HG02623 (cell line): ENCODE results near the gene PCF11.
"Not testable (repeated sequence)": the region's sequence is repeated elsewhere in the genome, so short reads cannot be mapped to it uniquely, and the experiment has no call there.

ENCODE experiments used
- ATAC-seq: cut with Tn5 transposase; IDR thresholded peaks from one replicate; pipeline ENCODE4 v1.9.1; 2021; ENCODE audit warnings: moderate library complexity; ENCODE audit not compliant: unreplicated experiment

The PCF11 gene

DNA sequence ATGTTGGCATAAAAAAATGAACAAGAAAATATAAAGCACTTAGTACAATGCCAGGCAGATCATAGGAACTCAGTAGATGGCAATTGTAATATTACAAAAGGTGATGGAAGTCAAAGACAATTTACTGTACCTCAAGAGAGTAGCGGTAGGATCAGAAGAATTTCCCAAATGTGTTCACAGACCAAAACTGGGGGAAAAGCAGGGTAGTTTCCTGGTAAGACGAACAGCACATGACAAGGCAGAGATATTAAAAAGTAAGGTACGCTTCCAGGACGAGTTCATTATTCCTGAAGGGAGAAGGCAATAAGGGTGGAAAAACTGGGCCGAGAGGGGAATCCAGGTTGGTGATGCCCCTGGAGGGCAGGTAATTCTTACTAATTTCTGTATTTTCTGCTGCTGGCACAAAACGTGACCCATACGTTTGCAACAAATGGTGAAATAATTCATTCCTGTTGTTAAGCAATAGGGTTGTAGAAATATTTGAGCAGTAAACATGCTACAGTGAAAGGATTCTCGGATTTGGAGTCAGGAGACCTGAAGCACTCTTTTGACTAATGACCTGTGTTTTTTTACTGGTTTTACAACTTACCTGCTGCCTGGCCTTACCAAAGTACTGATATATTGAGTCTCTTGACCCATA, 35.8 kb downstream of the PCF11 start:
- ATAC-seq, result no peak

DNA sequence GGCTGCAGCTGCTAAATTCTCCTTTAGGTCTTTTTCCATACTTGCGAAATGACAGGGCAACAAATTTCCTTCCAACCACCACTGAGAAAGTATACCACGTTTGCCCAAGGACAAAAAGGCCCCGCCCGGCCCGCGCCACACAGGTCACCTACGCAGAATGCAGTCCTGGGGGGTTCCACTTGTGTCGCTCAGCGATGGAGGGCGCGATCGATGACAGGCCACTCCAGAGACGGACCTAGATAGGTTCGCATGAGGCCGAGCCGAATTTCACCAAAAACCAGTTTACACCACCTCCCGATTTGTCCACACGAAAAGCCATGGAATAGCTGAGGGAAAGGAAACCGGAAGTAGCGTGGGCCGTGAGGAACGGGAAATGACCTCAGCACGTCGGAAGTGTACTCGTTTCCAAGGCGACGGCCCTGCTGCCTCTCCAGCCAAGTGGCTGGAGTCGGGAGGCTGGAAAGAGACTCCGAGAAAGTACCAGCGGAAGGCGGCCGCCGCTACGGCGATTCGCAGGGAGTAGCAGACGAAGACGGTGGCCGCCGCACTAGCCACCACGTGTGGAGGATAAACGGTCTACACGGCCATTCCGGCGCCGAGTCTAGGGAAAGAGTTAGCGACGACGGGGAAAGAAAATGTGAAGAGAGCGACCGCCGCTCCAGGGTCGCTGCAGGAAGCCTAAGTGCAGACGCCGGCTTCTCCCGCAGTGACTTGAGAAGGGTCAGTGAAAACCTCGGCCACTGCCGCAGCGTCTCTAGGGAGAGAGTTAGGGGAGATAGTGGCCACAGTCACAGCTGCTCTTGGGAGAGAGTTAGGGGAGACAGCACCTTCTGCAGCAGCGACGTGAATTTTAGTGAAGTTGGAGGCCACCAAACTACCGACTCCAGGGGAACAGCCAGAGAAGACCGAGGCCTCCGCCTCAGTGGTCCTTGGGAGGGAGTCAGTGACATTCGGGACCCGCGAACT, 36.7 kb downstream of the PCF11 start, which contains the start of gene ANKRD42:
ANKRD42 (plus strand) TSS at position 398 of the 966 bp plus-strand sequence. CDS start 959 bp downstream, outside the sequence.
- ATAC-seq, result peak; percentile 90

- ATAC-seq, result peak; percentile 49
Observed at GRCh38 chr11:83194281-83195142, 37.6 kb downstream of the PCF11 start.

DNA sequence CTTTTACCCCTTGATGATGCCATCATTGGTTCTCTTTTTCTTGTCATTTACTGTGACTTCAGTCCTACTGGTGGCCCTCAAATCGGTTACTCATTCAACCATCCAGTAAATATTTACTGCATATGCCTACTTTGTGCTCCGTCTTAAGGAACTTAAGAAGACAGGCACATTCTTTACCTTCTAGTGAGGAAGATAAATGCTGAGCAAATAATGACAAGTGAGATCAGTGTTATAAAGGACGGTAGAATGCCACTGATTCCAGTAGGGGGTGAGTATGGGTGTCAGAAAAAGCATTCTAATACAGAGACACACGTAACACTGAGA, 38.2 kb downstream of the PCF11 start:
- no peak for ATAC-seq

DNA sequence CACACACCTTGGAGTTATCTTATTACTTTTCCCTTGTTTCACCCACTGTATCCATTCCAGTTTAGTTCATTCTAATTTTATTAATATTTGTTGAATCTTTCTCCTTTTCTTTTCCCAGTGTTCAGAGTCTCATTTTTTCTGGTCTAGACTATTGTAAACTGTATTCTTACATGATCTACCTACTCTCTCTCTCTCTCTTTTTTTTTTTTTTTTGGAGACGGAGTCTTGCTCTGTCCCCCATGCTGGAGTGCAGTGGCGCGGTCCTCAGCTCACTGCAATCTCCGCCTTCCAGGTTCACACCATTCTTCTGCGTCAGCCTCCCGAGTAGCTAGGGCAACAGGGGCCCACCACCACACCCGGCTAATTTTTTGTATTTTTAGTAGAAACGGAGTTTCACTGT, 38.7 kb downstream of the PCF11 start:
- ATAC-seq, result no peak

DNA sequence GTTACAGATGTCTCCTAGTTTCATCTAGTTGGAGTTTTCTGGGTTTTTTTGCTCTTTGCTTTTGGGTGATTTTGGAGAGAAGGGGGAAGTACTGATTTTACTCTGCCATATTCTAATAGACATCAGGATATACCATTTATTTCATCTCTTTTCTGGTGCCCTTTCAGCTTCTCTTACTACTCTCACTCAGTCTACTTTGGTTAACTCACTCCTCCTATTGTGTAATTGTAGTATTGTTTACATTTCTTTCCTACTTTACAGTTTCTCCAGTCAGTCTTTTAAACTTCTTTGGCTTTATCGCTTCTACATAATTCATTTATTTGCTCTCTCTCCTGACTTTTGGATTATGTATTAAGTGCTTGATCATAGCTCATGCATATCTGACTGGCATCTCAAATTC, 43.1 kb downstream of the PCF11 start:
- ATAC-seq, result no peak

DNA sequence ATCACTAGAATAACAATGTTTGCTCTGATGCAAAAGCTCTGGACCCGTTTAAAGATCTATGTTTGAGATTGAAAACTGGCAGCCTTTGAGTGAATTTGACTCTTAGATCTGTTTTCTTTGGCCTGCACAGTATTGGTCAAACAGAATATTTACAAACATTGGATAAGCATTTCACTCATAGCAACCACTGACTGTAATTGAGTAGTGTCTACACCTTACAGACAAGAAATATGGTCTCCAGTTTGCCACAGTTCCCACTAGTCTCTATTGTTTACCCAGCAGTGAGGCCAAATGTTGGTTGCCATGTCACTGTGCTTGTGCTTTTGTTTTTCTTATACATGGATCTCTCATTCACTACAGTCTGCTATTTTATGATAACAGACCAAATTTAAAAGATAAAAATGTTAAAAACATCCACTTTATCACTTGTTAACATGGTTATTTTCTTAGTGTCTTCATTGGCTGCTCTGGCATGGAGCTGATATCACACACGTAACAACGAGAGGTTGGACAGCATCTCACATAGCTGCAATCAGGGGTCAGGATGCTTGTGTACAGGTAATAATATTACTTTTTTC, 48.8 kb downstream of the PCF11 start:
- no peak for ATAC-seq

DNA sequence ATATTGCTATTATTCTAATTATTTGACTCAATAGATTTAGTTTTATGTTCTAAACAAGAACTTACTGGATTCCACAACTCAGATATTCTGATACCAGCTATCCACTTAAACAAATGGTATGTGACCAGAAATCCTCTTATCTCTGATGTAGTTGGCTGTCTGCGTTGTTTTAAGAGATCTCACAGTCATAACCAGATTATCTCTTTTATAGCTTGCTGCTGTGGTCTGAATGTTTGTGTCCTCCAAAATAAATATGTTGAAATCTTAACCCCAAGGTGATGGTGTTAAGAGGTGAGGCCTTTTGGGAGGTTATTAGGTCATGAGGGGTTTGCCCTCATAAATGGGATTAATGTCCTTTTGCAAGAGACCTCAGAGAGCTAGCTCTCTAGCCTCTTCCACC, 49.3 kb downstream of the PCF11 start:
- ATAC-seq, result no peak

- ATAC-seq, result not testable (repeated sequence)
Observed at GRCh38 chr11:83206771-83207382, 49.9 kb downstream of the PCF11 start.

- ATAC-seq, result no peak
Observed at GRCh38 chr11:83219095-83219494, 62.2 kb downstream of the PCF11 start.

GRCh38 chr11:83220260-83220659, 63.3 kb downstream of the PCF11 start:
- no peak for ATAC-seq

- no peak for ATAC-seq
Observed at GRCh38 chr11:83221694-83222093, 64.8 kb downstream of the PCF11 start.

DNA sequence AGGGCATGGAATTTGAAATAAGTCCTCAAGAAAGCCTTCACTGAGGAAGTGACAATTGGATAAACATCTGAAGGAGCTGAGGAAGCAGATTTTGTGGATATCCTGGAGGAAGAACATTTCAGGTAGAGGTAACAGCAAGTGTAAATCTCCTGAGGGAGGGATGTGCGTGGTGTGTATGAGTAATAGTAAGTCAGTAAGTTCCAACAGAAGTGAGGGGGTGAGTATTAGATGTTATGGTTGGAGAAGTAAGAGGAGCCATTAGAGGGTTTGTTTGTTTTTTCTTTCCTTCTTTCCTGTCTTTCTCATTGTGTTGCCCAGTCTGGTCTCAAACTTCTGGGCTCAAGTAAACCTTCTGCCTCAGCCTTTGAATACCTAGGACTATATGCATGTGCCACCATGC, 65.6 kb downstream of the PCF11 start:
- no peak for ATAC-seq

GRCh38 chr11:83223457-83223856, 66.5 kb downstream of the PCF11 start:
- no peak for ATAC-seq

DNA sequence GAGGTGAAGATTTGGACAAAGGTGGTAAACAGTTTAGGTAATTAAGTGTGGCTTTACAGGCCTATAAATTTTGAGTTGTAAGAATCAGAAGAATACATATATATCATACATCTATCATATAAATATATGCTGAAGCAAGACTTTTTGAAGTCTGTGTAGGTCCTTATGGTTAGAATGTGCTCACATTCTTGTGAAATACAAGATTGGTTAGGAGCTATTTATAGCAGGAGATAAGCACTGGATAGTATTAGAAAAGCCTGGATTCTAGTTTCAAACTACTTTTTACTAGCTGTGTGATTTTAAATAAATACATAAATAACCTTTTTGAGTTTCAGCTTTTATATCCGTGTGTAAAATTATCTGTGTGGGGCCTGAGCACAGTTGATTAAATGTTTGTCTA, 78.9 kb downstream of the PCF11 start:
- ATAC-seq, result no peak
